Activated CD8-positive, alpha-beta memory T cell treated with anti-CD3 and anti-CD28 coated beads, Interleukin-2, amount 50 U/mL, for 4 hours (primary cell): ENCODE measurements around the gene GPR18.
A peak's percentile ranks its signal among the peaks of the same experiment; 100 is the strongest.

Source experiments
- DNase-seq: peaks from one replicate; pipeline ENCODE4 v3.0.0-alpha.2; 2020

The GPR18 gene, protein sequence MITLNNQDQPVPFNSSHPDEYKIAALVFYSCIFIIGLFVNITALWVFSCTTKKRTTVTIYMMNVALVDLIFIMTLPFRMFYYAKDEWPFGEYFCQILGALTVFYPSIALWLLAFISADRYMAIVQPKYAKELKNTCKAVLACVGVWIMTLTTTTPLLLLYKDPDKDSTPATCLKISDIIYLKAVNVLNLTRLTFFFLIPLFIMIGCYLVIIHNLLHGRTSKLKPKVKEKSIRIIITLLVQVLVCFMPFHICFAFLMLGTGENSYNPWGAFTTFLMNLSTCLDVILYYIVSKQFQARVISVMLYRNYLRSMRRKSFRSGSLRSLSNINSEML

DNA sequence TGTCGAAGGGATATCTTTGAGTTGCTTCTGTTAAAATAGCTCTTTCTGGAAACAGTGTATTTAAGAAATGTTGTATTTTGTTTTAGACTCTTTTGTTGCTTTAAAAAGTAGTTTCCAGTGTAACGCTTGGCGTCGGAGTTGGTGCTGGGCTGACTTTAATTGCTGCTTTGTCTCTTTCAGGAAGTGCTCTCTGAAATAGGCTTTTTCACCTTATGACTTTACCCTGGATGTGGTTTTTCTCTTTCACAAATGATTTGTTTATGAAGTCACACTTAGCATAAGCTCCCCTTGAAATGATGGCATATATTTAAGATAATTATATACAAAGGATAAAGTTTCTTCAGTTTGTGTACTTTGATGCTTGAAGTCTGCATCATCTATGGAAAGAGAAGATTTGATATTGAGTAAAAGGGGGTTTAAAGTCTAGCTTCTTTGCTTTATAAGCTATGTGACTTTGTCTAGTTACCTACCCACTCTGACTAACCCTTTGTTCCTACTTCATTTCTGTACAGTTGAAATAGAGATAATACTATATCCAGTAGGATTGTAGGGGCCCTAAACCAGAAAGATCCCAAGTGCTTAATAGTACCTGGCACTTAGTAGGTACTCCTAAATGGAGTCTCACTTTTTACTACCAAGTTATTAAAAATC is at the start of gene GPR18:
Gene GPR18, minus strand, starts transcription at position 170 of the 651 bp plus-strand sequence. CDS start 2,507 bp downstream, outside the sequence.
- no peak for DNase-seq

DNA sequence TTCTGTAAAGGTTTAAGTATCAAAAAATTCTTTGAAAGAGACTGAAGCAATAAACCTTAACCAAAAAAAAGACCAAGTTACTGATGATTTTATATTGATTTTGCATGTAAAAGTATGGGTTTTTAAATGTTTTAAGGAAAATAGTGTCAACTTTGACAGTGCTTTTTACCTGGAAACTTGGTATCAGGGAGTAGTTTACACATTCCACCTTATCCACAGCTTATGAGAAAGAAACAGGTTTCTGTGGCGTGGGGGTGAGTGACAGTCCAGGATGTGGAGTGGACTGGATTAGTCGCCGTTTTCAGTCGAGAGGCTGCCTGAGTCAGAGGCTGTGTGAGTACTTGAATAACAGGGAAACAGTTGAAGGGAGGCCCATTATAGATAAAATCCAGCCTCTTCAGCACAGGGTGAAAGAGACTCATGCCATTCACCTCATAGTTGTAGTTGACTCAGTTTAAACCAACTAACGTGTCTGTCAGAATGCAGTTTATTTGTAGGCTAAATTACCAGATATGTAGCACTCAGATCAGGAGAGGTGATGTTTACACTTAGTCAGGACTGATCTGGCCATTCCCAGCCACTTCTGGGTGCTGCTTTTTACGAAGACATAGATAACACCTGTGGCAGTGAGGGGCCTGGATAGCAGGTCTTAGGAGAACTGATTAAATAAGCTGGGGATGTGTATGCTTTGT is 49.6 kb upstream of the GPR18 start:
- DNase-seq, result peak; percentile 51

DNA sequence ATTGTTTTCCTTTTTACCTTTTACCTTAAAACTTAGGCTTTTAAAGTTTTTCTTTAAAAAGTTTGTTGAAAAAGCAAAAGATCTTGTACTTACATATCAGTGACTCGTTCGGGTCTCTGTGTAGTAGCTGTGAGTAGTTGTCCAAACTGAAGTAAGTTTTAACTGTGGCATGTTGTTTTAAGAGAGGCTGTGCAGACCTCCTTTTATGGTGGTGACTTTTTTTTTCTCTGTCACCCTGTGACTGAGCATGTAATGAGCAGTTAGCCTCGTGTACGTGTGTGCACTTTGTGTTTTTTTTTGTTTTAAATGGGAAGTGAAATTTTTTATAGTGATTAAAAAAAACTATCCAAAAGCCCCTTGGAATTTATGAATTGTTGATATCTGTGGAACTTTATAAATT is 49.1 kb upstream of the GPR18 start, which contains the start of gene GPR183:
Gene GPR183, minus strand, starts transcription at position 153 of the 400 bp plus-strand sequence. CDS start 11,254 bp downstream, outside the sequence.
- DNase-seq, result no peak

DNA sequence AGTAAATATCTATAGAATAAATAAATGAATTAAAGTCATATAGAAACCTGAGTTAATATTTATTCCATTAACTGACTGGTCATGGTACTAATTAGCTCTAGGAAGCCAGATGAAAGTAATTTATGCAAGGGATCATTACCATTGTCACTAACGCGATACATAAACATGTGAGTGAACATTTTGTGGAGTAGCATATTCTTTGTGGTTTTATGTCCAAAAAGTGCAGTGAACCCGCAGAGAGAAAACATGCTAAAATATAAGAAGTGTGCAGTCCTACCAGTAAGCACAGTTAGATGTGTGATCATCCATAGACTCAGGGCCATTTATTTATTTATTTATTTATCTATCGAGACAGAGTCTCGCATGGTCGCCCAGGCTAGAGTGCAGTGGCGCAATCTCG is 47.4 kb upstream of the GPR18 start:
- no peak for DNase-seq

DNA sequence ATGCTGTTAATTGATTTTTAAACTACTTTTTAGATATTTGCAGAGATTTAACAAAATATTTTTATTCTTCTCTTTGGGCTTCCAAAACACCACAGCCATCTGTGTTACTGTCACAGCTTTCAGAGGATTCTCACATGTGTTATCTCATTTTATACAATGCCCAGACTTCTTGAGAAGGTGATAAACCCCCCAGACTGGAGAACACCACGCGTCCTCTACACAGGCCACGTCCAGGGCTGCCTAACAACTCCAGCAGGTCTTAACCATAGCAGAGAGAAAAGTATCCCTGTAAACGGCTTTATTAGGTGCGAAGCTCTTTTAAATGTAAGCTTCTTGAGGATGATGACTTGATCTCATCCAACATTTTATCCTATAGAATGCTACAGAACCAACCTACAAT is 47.0 kb upstream of the GPR18 start:
- no peak for DNase-seq

DNA sequence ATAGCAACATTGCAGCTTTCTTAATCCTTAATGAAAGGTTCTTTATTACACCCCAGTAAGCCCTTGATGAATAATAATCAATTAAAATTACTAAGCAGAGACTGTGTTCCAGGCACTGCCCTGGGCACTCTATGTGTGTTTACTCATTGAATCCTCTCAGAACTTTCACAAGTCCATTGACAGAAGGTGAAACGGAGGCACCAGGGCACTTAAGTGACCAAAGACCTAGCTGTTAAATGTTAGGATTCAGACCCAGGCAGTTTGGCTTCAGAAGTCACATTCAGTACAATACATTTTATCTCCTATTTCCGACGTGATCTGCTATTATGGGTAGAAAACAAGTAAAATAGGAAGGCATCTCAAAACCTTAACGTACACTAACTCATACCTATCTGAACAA is 46.4 kb upstream of the GPR18 start:
- no peak for DNase-seq

DNA sequence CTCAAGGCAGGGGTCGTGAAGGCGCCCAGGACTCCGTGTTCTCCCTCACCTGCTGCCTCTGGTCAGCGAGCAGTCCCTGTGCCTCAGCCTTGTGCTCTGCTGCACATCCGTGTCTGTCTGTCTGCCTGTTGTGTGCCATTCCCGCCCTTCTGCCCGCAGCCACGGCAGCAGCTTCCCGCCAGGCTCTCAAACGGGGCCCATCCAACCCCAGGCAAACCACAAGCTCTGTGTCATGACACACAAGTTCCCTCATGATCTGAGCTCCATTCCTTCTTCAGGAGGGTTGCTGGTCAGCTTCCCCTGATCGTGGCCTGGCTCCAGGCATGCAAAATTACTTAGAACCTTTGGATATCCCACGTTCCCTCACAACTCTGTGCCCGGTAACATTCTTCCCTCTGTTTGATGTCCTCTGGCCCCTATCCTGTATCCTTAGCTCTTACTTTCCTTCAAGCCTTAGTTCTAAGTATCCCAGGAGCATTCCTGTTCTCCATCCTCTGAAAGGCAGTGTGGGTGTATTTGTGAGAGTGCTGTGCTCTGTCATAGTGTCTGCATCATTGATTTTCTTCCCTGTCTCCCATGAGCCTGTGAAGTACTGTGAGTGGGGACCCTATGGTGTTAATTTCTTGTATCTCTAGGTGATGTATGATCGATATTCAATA is 45.8 kb upstream of the GPR18 start:
- peak; percentile 30 for DNase-seq

DNA sequence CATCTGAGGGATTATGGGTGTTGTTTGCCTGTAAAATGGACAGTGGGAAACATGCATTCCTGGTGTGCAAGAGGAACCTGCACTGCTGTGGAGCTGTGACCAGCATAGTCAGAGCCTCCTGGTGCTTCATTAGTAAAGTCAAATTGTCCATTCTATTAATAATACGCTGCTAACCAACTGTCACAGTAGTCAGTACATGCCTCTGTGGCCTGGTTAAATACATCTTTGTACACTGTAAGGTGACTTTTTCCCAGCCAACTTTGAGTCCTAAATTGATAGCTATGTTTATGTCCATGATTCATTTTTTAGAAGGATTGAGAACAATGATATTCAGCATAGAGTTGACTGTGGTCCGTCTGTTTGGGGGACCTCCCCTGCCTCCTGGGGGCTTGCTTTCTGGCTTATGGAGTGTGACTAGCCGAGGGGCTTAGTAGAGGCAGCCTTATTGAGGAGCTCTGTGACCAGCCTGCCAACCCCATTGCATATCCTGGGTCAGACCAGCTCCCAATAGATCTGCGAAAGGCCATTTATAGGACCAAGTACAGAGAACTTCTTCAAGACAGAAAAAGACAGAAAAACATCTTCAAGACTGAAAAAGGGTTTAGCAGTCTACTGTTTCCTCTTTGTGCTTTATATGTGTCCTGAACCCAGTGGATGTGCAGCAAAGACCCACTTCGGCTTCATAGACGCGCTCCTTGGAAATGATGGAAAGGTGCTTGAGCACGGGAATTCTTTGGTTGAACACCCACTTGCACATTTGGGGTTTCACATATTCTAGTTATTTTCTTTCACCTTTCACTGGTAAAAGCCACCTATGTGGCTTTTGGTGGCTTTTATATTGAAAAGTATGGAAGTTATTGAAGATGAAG is 44.7 kb upstream of the GPR18 start:
- DNase-seq, result no peak

DNA sequence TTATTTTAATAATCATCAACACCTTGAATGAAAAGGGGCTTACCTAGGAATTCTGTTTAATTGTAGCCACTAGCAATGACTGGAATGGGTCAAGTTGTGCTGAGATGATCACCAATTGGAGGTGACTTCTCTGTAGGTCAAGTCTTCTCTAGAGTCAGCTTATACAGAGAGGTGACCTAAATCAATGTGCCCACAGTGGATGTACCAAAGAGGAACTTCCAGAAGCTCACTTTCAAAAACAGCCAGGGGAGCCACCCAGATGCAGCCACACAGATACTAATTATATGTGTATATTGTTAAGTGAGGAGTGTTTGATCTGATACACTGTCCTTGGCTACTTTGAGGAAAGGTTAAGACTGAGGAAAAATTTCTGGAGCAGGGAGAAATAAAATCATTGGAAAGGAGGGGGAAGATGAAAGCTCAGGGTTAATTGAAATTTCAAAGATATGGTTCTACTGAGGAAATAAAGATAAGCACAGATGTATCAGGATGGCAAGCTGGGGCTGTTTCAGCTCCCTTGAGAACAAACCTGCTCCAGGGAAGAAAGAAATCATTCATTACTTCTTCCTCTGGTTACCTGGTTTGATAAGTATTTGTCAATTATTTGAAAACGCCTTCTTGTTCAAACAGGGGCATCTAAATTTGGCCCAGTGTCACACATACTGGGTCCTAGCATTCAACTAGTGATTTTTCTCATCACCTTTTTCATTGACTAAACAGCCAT is 43.9 kb upstream of the GPR18 start:
- DNase-seq, result no peak

DNA sequence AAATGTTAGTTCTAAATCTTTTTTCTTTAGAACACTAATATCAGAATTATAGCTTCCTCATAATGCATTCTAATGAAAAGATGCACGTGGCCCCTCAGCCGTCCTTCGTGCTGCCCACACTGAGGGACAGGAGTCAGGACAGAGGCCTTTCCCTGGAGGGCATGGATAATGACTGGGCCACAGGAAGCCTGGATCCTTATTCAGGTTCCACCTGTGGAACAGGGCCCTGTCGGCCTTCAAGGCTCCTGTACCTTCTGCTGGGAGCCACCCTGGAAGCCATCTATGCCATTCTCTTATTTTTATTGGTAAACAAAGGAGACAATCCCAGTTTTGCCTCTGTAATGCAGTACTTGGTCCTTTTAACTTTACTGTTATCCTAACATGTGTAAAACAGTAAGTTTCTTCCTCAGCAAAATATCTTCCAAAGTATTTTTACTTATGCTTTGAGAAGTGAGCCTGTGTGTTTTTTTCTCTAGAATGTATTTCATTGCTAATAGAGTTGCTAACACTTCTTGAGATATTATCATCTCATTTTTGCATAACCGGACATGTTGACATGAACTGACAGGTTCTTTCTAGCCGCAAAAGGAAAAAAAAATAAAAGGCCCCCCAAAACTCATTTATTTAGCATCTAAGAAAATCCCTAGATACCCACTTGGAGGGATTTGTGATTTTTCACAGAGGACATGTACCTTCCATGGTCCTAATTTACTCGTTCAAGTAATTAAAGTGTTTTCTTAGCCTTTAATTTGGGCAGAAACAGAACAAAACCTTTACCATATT is 43.1 kb upstream of the GPR18 start:
- DNase-seq, result no peak

DNA sequence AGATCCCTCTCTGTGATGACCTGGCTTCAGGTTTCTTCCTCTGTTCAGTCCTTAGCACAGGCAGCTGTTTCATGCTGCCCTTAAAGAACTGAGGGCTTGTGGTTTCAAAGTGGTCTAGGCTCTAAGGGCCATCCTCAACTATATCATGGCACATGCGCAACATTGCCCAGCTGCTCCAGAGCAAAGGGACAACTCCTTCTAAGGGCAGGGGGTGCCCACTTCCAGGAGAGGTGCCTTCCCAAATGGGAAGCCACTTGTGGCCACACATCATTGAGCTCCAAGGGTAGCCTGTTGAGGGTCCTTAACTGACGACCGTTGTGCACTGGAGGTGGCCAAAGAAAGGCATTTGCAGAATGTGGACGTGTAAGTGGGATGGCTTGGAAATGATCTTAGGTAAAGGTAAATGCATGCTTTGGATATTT is 41.8 kb upstream of the GPR18 start:
- DNase-seq, result no peak

DNA sequence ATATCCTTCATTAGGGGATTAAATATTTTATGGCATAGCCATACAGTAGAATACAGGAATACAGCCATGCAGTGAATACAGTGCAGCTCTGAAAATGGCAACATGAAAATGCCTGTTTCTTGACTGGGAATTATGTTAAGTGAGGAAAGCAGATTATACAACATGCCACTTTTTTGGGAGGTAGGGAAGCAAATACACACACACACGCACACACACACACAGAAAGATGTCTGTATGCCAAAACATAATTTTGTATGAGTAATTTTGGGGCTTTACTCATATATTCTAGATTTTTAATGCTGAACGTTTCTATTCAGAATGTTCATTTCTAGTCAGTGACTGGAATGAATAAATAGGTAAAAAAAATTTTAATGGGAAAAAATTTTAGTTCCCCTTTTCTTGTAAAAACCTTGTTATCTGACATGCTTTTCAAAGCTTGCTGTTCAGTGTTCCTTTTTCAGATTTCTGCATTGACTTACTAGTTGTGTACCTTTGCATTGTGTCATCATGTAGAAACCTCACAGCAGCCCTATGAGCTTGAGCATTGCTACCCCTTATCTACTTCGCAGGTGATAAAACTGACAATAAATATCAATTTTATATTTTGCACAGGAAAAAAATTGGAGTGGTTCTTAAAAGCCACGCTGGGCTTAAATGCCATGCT is 41.2 kb upstream of the GPR18 start:
- no peak for DNase-seq

DNA sequence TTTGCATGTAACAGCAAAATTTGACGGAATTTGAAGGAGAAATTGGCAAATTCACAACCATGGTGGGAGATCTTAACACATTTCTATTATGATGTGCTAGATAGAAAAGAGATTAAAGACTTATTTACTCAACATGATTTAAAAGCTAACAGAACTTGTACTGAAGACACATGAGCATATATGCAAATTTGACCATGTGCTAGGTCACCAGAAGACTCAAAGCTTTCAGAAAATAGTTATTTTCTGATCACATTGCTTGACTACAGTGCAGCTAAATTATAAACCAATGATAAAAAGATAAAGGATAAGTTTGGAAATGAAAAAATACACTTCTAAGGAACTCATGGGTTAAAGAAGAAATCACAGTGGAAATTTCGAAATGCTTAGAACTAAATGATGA is 39.9 kb upstream of the GPR18 start:
- no peak for DNase-seq

DNA sequence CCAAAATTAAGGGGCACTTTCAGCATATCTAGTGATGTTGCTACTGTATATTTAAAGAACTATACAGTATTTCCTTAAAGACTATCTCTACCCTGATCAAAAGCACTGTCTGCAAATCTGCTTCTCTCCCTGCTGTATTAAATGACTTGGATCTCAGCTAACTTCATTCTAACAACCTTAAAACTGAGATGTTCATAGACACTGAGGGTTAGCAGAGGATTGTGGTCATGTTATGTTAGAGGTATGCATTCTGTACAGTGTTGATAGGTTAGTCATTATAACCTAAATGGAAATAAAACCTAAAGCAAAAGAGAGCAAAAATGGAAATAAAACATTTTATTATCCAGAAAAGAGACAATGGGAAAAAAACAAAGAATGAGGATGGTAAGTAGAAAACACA is 39.2 kb upstream of the GPR18 start:
- DNase-seq, result no peak

DNA sequence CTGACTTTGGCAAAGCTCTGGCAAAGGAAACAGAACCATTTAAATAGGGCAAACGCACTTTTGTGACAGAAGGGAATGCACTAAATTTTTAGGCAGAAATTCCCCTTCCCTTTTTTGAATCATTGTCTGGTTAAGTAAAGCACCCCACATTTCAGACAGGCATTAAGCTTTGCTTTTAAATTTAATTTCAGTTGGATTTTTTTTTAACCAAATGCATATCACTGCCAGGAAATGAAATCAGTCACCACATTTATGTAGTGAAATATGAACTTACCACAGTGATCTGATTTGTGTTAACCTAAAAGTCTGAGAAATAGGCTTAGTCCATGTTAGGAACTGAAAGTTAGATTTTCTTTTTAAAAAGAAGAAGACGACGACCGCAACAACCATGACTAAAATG is 38.2 kb upstream of the GPR18 start:
- DNase-seq, result no peak

DNA sequence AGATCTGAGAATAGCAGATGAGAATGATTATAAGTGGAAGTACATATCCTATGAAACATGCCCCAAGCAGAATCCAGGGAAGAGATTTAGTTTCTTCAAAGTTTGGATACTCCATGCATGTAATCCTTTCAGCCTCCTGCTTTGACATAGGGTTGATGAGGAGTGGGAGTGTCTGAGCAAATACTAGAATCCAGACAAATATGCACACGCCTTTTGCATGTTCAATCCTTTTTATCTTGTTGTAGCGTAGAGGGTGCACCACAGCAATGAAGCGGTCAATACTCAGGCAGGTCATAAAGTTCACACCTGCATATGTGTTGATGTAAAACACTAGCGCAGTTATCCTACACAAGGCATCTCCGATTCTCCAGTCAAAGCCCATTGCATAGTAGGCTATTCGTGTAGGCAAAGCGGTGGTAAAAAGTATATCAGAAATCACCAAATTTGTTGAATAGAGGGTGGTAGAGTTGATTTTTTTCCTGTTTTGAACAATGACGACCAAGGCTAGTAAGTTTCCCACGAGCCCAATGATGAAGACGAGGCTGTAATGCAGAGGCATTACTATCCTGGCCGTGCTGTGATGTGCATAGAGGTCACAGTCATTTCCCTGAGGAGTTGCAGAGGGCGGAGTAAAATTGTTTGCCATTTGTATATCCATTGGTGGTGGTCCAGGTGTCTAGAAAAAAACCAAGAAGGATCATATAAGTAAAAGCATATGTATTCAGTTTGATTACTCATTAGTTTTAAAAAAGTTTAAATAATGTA is 37.5 kb upstream of the GPR18 start:
- DNase-seq, result no peak

DNA sequence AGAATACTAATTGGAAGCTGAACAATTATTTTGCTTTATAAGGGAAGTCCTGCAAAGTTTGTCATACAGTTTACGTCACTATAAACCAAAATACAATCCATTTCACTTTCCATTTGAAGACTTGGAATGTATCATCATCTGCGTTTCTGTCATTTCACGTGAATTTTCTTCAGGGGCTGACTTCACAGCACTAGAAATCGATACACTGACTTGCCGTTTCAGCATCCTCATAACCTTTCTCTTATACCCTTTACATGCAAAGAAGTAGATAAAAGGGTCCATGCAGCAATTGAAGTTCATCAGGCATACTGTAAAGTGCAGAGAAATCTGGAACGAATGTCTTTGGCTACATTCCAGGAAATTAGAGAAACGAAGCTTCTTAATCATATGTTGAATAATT is 36.8 kb upstream of the GPR18 start:
- no peak for DNase-seq

DNA sequence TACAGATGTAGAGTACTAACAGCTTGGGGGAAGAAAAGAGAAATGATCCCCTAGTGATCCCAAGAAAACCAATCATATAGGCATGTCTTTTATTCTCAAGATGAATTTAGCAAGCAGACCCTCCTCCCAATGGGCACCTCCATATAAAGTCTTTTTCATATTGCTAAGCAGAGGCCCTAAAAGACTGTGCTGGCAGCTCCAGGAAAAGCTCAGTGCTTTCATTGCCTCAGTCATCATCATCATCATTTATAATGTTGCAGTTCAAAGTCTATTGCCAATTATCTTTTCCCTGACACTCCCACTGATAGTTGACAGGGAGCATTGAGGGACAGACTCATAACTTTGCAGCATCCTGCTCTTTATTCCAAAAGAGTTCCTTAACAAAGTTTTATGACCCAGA is 36.0 kb upstream of the GPR18 start:
- no peak for DNase-seq

DNA sequence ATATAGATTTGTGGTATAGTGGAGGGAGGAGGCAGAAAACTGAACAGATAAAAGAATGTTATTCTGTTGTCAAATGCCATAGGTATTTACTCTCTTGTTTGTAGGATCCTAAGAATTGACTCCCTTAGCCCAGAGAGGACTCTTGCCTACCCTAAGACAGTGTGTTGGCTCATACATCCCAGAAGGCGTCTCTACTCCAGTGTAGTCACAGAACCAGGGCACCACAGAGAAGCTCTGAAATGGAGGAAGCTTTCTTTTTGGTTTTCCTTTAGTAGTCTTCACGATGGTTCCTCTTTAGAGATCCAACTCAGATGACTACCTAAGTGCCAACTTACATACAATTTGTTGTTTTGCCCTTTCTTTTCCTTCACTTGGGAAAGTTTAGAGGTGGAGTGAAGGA is 35.0 kb upstream of the GPR18 start:
- no peak for DNase-seq

DNA sequence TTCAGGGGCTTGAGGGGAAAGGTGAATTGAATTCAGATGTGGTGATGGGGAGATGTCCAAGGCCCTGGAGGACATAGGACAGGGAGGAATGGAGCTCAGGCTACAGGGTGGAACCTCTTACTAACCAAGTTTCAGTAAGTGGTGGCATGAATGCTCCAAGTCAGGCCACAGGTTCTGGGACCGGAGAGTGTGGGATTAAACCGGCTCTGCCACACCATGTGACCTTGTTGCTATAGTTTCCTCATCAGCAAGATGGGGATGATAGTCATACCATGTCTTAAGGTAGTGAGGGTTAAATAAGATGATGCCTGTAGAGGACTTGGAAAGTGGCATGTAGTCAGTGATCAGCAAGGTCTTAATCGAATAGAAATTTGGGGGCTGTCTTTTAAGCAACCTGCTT is 32.7 kb upstream of the GPR18 start:
- no peak for DNase-seq
